GM18526 (cell line): ENCODE data around the gene ZNF682.

Experiments
- POLR2A ChIP-seq: IDR thresholded peaks from 3 replicates; pipeline ENCODE4 v1.6.1; 2011; ENCODE audit not compliant: insufficient read length; ENCODE audit errors: extremely low read depth

The ZNF682 gene

GRCh38 chr19:20005741-20006140, 33.6 kb downstream of the ZNF682 start:
- TF ChIP-seq POLR2A = no peak

DNA sequence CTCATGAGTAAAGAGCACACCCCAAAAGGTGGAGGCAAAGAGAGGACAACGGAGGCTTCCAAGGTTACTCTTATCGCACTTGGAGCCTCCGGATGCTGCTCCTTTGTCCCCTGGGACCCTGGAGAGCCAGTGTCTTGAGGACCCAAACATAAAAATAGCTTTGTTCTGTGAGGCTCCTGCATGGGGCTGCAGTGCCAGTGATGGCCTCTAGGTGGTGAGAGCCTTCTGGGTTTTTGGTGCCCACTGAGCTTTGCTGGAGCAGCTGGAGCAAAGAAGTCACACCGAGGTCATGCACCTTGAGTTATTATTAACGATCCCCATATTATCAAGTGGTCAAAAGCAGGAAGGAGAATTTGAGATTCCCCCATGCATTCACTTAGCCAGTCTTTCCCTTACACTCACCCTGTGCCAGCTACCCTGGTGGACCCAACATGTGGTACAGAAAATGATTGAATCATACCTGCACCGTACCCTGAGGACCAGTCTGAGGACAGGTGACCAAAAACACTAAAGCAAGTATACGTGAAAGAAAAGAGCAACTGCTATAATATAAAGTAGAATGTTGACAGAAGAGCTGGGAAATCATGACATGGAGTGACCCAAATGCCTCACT, 41.5 kb downstream of the ZNF682 start:
- TF ChIP-seq POLR2A = no peak

DNA sequence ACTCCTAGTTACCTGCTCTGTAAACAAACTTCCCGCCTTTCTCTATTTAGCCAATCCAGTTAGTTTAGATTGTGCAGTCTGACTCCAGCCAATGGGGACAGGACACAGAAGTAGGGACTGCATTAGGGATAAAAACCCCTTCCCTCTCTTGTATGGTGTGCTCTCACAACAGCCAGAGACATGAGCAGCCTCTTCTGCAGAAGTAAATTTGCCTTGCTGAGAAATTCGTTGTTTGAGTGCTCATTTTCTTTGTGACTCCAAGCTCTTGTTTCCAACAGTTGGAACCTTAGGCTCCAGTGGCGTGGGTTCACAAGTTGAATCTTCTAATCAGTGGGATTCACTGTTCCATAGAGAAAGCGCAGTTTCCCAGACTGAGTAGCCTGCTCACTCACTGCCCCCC, 72.4 kb downstream of the ZNF682 start:
- no peak for TF ChIP-seq POLR2A

DNA sequence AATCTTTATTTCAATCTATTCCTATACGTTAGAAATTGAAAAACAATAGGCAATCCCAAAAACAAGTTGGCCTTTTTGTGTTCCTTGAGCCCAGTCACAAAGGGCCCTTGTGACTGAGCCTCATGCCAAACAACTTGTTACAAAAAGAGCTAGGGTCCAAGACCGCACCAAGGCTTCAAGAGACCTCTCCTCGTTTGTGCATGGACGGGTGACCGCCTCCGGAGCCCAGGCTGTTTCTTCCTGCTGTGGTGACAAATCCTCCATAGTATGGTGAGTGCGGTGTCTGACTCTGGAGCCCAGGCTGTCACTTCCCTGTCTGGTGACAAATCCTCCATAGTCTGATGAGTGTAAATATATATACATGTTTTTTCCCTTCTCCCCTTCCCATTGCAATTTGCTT, 74.9 kb downstream of the ZNF682 start:
- no peak for TF ChIP-seq POLR2A

DNA sequence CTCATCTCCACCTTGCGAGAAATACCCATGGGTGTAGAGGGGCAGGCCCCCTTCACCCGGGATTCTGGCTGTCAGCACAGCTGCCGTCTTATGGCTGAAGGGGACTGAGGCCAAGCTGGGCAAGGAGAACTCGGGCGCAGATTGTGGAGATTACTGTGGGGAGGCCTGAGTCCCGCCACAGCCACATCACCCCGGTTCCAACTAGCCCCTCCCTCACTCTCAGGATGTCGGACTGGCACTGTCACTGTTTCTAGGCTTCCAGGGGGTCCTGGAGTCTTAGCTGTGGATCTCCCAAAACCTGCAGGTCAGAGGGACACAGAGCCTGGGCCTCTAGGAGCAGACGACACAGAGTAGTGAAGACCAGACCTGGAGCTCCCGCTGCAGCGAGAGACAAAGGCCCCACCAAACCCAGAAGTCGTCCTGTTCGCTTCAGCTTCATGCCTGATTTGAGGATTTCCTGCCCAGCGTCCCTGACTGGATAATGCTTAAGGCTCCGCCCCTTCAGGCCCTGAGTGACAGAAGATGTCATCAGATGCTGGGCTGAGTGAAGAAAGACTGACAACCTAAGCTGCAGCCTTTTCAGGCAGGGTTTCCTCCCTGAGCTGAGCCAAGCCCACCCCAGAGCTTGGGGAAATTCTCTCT, 82.8 kb downstream of the ZNF682 start:
- TF ChIP-seq POLR2A = no peak

GRCh38 chr19:19955208-19955607, 84.1 kb downstream of the ZNF682 start:
- no peak for TF ChIP-seq POLR2A
